GM12878 (cell line): ENCODE data around the gene SVOP.

Source experiments
- BCL3 ChIP-seq: IDR thresholded peaks from 2 replicates; pipeline ENCODE4 v1.6.1; 2011; ENCODE audit warnings: borderline replicate concordance, low read depth, mild to moderate bottlenecking, moderate library complexity, low read length; ENCODE audit not compliant: insufficient read depth, poor library complexity, severe bottlenecking
- CHD4 ChIP-seq: fragments of 200-600 bp; sonication (generic); IDR thresholded peaks from 2 replicates; pipeline ENCODE4 v1.6.1; 2016; ENCODE audit warnings: mild to moderate bottlenecking
- CTCF ChIP-seq, 3 experiments: IDR thresholded peaks in 2 of 3; conservative IDR thresholded peaks in 1 of 3; 2 replicates each; pipeline ENCODE4 v1.5.1; 2011; ENCODE audit warnings: low read depth in 3 of 3, low read length in 3 of 3, mild to moderate bottlenecking in 3 of 3, control low read depth in 2 of 3, moderate library complexity in 2 of 3, inconsistent platforms in 1 of 3, mixed read lengths in 1 of 3; ENCODE audit not compliant: control insufficient read depth in 2 of 3, insufficient read depth in 1 of 3; ENCODE audit errors: extremely low read depth in 1 of 3
- POLR2A ChIP-seq: IDR thresholded peaks from 2 replicates; pipeline ENCODE4 v1.6.1; 2011; ENCODE audit warnings: low read depth, mild to moderate bottlenecking, low read length
- POLR2AphosphoS5 ChIP-seq: IDR thresholded peaks from 2 replicates; pipeline ENCODE4 v1.6.1; 2011; ENCODE audit warnings: mild to moderate bottlenecking, low read length, inconsistent platforms
- TBL1XR1 ChIP-seq: IDR thresholded peaks from 2 replicates; pipeline ENCODE4 v1.6.1; 2012; ENCODE audit warnings: low read depth, low read length, improper control_type of control experiment
- USF2 ChIP-seq: IDR thresholded peaks from 2 replicates; pipeline ENCODE4 v1.6.1; 2011; ENCODE audit warnings: low read depth, low read length, improper control_type of control experiment, borderline replicate concordance

- no peak for TF ChIP-seq POLR2A
- TF ChIP-seq CTCF (IDR thresholded peaks at IDR 0.05 in 2 of 3, conservative IDR thresholded peaks at IDR 0.05 in 1 of 3; ENCODE audit: control insufficient read depth in 2 of 3, extremely low read depth in 1 of 3, insufficient read depth in 1 of 3, low read depth in 3 of 3, low read length in 3 of 3) = no peak
- no peak for TF ChIP-seq CHD4
- no peak for TF ChIP-seq USF2
- no peak for TF ChIP-seq TBL1XR1
- TF ChIP-seq BCL3 = no peak
- no peak for TF ChIP-seq POLR2AphosphoS5
Measured at GRCh38 chr12:108966378-108967151, 54.3 kb downstream of the SVOP start.
